Hematopoietic multipotent progenitor cell treated with erythropoietin and hydrocortisone succinate and interleukin-3 and kit ligand, for 8 days (in vitro differentiated cells): Measurements from ENCODE around the gene MRPL54.
"Not testable (repeated sequence)": the region's sequence is repeated elsewhere in the genome, so short reads cannot be mapped to it uniquely, and the experiment has no call there.

Experiments
- DNase-seq: peaks from one replicate; pipeline ENCODE4 v3.0.0-alpha.2; 2015

MRPL54 gene

GRCh38 chr19:3813473-3814392 lies 51.3 kb downstream of the MRPL54 start:
- no peak for DNase-seq

- DNase-seq = no peak
These were observed 52.2 kb downstream of the MRPL54 start for GRCh38 chr19:3814648-3815047.

GRCh38 chr19:3816148-3816547 lies 53.7 kb downstream of the MRPL54 start:
- DNase-seq = not testable (repeated sequence)

GRCh38 chr19:3816566-3817218 lies 54.2 kb downstream of the MRPL54 start:
- DNase-seq = no peak
